H9 (cell line): Measurements from ENCODE around the gene APBB2. TPM values are rescaled to one million over a fixed set of nuclear protein-coding genes. Genes with fewer than 3 reads are reported as not detected.
A peak's percentile ranks its signal among the peaks of the same experiment; 100 is the strongest.

Experiments used
- DNase-seq: peaks from one replicate; pipeline ENCODE4 v3.0.0-alpha.2; 2017
- H2AFZ ChIP-seq: one replicate; pipeline ENCODE4 v1.6.1; 2013; ENCODE audit warnings: mild to moderate bottlenecking, low read length, control low read depth, moderate library complexity
- H2AK5ac ChIP-seq: 2 replicates; pipeline ENCODE4 v1.6.1; 2013; ENCODE audit warnings: low read length, control low read depth, mixed read lengths; ENCODE audit not compliant: insufficient read length
- H2BK120ac ChIP-seq: one replicate; pipeline ENCODE4 v1.6.1; 2013; ENCODE audit warnings: low read depth, mild to moderate bottlenecking, low read length, control low read depth, inconsistent platforms; ENCODE audit not compliant: poor library complexity, severe bottlenecking
- H2BK12ac ChIP-seq: 2 replicates; pipeline ENCODE4 v1.6.1; 2013; ENCODE audit warnings: low read length, control low read depth, mixed read lengths, low read depth; ENCODE audit not compliant: insufficient read length
- H2BK15ac ChIP-seq: 2 replicates; pipeline ENCODE4 v1.6.1; 2013; ENCODE audit warnings: low read depth, low read length, control low read depth
- H2BK20ac ChIP-seq: one replicate; pipeline ENCODE4 v1.6.1; 2013; ENCODE audit warnings: low read depth, mild to moderate bottlenecking, low read length, control low read depth, inconsistent platforms; ENCODE audit not compliant: poor library complexity, severe bottlenecking
- H2BK5ac ChIP-seq: 2 replicates; pipeline ENCODE4 v1.6.1; 2013; ENCODE audit warnings: low read length, control low read depth, mixed read lengths; ENCODE audit not compliant: insufficient read length
- H3K14ac ChIP-seq: 2 replicates; pipeline ENCODE4 v1.6.1; 2013; ENCODE audit warnings: low read length, control low read depth; ENCODE audit not compliant: insufficient read depth
- H3K18ac ChIP-seq: 2 replicates; pipeline ENCODE4 v1.6.1; 2013; ENCODE audit warnings: low read depth, mild to moderate bottlenecking, mixed read lengths, low read length, control low read depth; ENCODE audit not compliant: insufficient read length
- H3K23ac ChIP-seq: 2 replicates; pipeline ENCODE4 v1.6.1; 2013; ENCODE audit warnings: low read length, control low read depth, mixed read lengths, low read depth; ENCODE audit not compliant: insufficient read length
- H3K23me2 ChIP-seq: 2 replicates; pipeline ENCODE4 v1.6.1; 2013; ENCODE audit warnings: low read depth, mild to moderate bottlenecking, mixed read lengths, low read length, control low read depth; ENCODE audit not compliant: insufficient read length, poor library complexity, severe bottlenecking
- H3K27ac ChIP-seq: 2 replicates; pipeline ENCODE4 v1.5.1; 2013; ENCODE audit warnings: low read length, control low read depth, mixed read lengths, low read depth; ENCODE audit not compliant: insufficient read length
- H3K27me3 ChIP-seq: 2 replicates; pipeline ENCODE4 v1.6.1; 2013; ENCODE audit warnings: low read length, control low read depth, inconsistent platforms; ENCODE audit not compliant: insufficient read depth
- H3K4ac ChIP-seq: 2 replicates; pipeline ENCODE4 v1.6.1; 2013; ENCODE audit warnings: low read depth, mild to moderate bottlenecking, control low read depth, inconsistent platforms, low read length, moderate library complexity
- H3K4me1 ChIP-seq: 2 replicates; pipeline ENCODE4 v1.6.1; 2013; ENCODE audit warnings: low read length, control low read depth, inconsistent platforms; ENCODE audit not compliant: insufficient read depth
- H3K4me2 ChIP-seq: 2 replicates; pipeline ENCODE4 v1.6.1; 2013; ENCODE audit warnings: low read length, control low read depth, mixed read lengths; ENCODE audit not compliant: insufficient read length, insufficient read depth
- H3K56ac ChIP-seq: 2 replicates; pipeline ENCODE4 v1.6.1; 2013; ENCODE audit warnings: low read depth, mild to moderate bottlenecking, mixed read lengths, low read length, control low read depth; ENCODE audit not compliant: insufficient read length
- H3K79me1 ChIP-seq: 2 replicates; pipeline ENCODE4 v1.6.1; 2013; ENCODE audit warnings: low read depth, mild to moderate bottlenecking, moderate library complexity, low read length, control low read depth, inconsistent platforms; ENCODE audit not compliant: insufficient read depth, poor library complexity, severe bottlenecking
- H3K79me2 ChIP-seq: 2 replicates; pipeline ENCODE4 v1.6.1; 2013; ENCODE audit warnings: low read length, control low read depth, inconsistent platforms; ENCODE audit not compliant: insufficient read depth
- H3K9ac ChIP-seq: 2 replicates; pipeline ENCODE4 v1.6.1; 2013; ENCODE audit warnings: low read length, control low read depth, mixed read lengths; ENCODE audit not compliant: insufficient read length; ENCODE audit errors: extremely low read depth
- H3K9me3 ChIP-seq: one replicate; pipeline ENCODE4 v1.6.1; 2013; ENCODE audit warnings: low read depth, low read length, inconsistent platforms; ENCODE audit not compliant: control insufficient read depth
- H3T11ph ChIP-seq: one replicate; pipeline ENCODE4 v1.6.1; 2013; ENCODE audit warnings: mild to moderate bottlenecking, low read length, control low read depth, inconsistent platforms
- H4K20me1 ChIP-seq: one replicate; pipeline ENCODE4 v1.6.1; 2013; ENCODE audit not compliant: control insufficient read depth, insufficient read length, insufficient read depth
- H4K5ac ChIP-seq: 2 replicates; pipeline ENCODE4 v1.6.1; 2013; ENCODE audit warnings: low read depth, mild to moderate bottlenecking, mixed read lengths, low read length, control low read depth; ENCODE audit not compliant: insufficient read length
- H4K8ac ChIP-seq: replicated peaks from 2 replicates; pipeline ENCODE4 v1.6.1; 2013; ENCODE audit warnings: low read length, control low read depth, mixed read lengths, low read depth; ENCODE audit not compliant: insufficient read length
- H4K91ac ChIP-seq: 2 replicates; pipeline ENCODE4 v1.6.1; 2013; ENCODE audit warnings: low read depth, mild to moderate bottlenecking, moderate library complexity, mixed read lengths, low read length, control low read depth; ENCODE audit not compliant: insufficient read length
- H3K27ac Mint-ChIP-seq, 3 experiments: 2 replicates in 2 of 3; 3 replicates in 1 of 3; pipeline ENCODE4 v1.8.0; 2020 to 2021; ENCODE audit warnings: mixed read lengths in 3 of 3, mild to moderate bottlenecking in 1 of 3, moderate library complexity in 1 of 3
- H3K27me3 Mint-ChIP-seq: 2 replicates; pipeline ENCODE4 v1.8.0; 2021; ENCODE audit warnings: low read depth, mild to moderate bottlenecking, moderate library complexity, mixed read lengths
- H3K36me3 Mint-ChIP-seq, 3 experiments: 2 replicates in 2 of 3; 3 replicates in 1 of 3; pipeline ENCODE4 v1.8.0; 2020 to 2021; ENCODE audit warnings: low read depth in 3 of 3, mixed read lengths in 3 of 3; ENCODE audit not compliant: insufficient read depth in 1 of 3
- H3K4me1 Mint-ChIP-seq, 2 experiments: 2 replicates each; pipeline ENCODE4 v1.8.0; 2020; ENCODE audit warnings: mixed read lengths in 2 of 2
- H3K4me3 Mint-ChIP-seq, 2 experiments: 2 replicates in 1 of 2; 3 replicates in 1 of 2; pipeline ENCODE4 v1.8.0; 2020 to 2021; ENCODE audit warnings: mild to moderate bottlenecking in 2 of 2, mixed read lengths in 2 of 2, moderate library complexity in 1 of 2
- H3K9me3 Mint-ChIP-seq, 2 experiments: 2 replicates in 1 of 2; 3 replicates in 1 of 2; pipeline ENCODE4 v1.8.0; 2020; ENCODE audit warnings: mild to moderate bottlenecking in 2 of 2, mixed read lengths in 2 of 2, moderate library complexity in 1 of 2
- CTCF ChIP-seq: fragments of 200-600 bp; sonication (generic); conservative IDR thresholded peaks from 3 replicates; pipeline ENCODE4 v1.8.0; 2021; ENCODE audit warnings: antibody characterized with exemption, mild to moderate bottlenecking
- WGBS: extraction: QIAGEN DNeasy Blood & Tissue Kit; methylation state at CpG from one replicate; pipeline ENCODE4 v1.1.7; 2013; ENCODE audit warnings: missing lambda C conversion rate, low lambda C conversion rate, mixed read lengths; ENCODE audit not compliant: insufficient read length; ENCODE audit errors: extremely low coverage; 5-methylcytosine and 5-hydroxymethylcytosine counted together
- total RNA-seq: library from RNA; stranded (reverse); gene quantifications from 2 replicates; pipeline ENCODE4 v1.2.1, GENCODE V29; 2021

APBB2 gene
- total RNA-seq, 1 experiment from 2014 or later, result 39.6 TPM

- H3K27ac ChIP-seq, result no peak overlapping the region
- H3K79me2 ChIP-seq, result no peaks in the 10 kb centered on the region
- H2AK5ac ChIP-seq, result no peak overlapping the region
- no peak overlapping the region for H3K23ac ChIP-seq
- WGBS, result no CpG with 5 or more reads among the region's 19 CpGs
- H3K4ac ChIP-seq, result no peak overlapping the region
- no peak overlapping the region for H2BK20ac ChIP-seq
- no peaks in the 10 kb centered on the region for H4K20me1 ChIP-seq
- TF ChIP-seq CTCF, result no peak
- no peaks in the 10 kb centered on the region for H3K23me2 ChIP-seq
- no peaks in the 10 kb centered on the region for H3K9me3 Mint-ChIP-seq
- H3K4me1 ChIP-seq, result no peaks in the 10 kb centered on the region
- H3K27me3 ChIP-seq, result no peaks in the 10 kb centered on the region
- H3K4me3 Mint-ChIP-seq, result no peak overlapping the region
- no peaks in the 10 kb centered on the region for H3K27me3 Mint-ChIP-seq
- no peak overlapping the region for H4K8ac ChIP-seq
- no peak overlapping the region for H2BK5ac ChIP-seq
- H3K4me2 ChIP-seq, result no peak overlapping the region
- no peak overlapping the region for H2BK12ac ChIP-seq
- H4K5ac ChIP-seq, result no peak overlapping the region
- H3T11ph ChIP-seq, result no peak overlapping the region
- no peaks in the 10 kb centered on the region for H3K79me1 ChIP-seq
- no peak overlapping the region for H3K56ac ChIP-seq
- H3K9me3 ChIP-seq, result no peaks in the 10 kb centered on the region
- no peak overlapping the region for H2BK120ac ChIP-seq
- no peak overlapping the region for H2BK15ac ChIP-seq
- H3K36me3 Mint-ChIP-seq, result peaks cover 41 to 81% (median 74%) of the 10 kb centered on the region in 3 experiments
- no peak overlapping the region for H3K18ac ChIP-seq
- H3K27ac Mint-ChIP-seq, result peak overlapping the region in 2 of 3 experiments; percentile 22 to 24; a peak in 2 of 7 replicates
- DNase-seq, result no peak
- no peak overlapping the region for H4K91ac ChIP-seq
- H3K14ac ChIP-seq, result no peak overlapping the region
- no peak overlapping the region for H2AFZ ChIP-seq
- H3K4me1 Mint-ChIP-seq, result no peaks in the 10 kb centered on the region
- H3K9ac ChIP-seq, result no peak overlapping the region
These were observed 389.1 kb downstream of the APBB2 start for GRCh38 chr4:40825014-40825838.
